Neural cell (in vitro differentiated cells): ENCODE results near the gene CAST. TPM values are rescaled to one million over a fixed set of nuclear protein-coding genes. Genes with fewer than 3 reads are reported as not detected.

Experiments used
- H2AFZ ChIP-seq: fragments of 200-600, 300-800 bp; sonication (generic), shearing (Covaris generic); 2 replicates; pipeline ENCODE4 v1.6.0; 2014; ENCODE audit warnings: low read depth, mild to moderate bottlenecking, antibody characterized with exemption, low read length, moderate library complexity
- H3F3A ChIP-seq: fragments of 200-600 bp; shearing (Covaris generic); 2 replicates; pipeline ENCODE4 v1.6.1; 2016; ENCODE audit warnings: mild to moderate bottlenecking, moderate library complexity, mixed read lengths, antibody characterized with exemption, low read length; ENCODE audit not compliant: insufficient read depth, poor library complexity, severe bottlenecking
- H3K27ac ChIP-seq: fragments of 200-600, 300-800 bp; sonication (generic), shearing (Covaris generic); 2 replicates; pipeline ENCODE4 v1.5.1; 2014; ENCODE audit warnings: mild to moderate bottlenecking, low read length, moderate library complexity
- H3K27me3 ChIP-seq: fragments of 300-800, 200-600 bp; sonication (generic), shearing (Covaris generic); 2 replicates; pipeline ENCODE4 v1.6.0; 2014; ENCODE audit warnings: mild to moderate bottlenecking, low read depth, low read length, moderate library complexity; ENCODE audit not compliant: insufficient read depth
- H3K36me3 ChIP-seq: fragments of 300-800, 200-600 bp; sonication (generic), shearing (Covaris generic); 2 replicates; pipeline ENCODE4 v1.5.1; 2014; ENCODE audit warnings: mild to moderate bottlenecking, antibody characterized with exemption, low read length, moderate library complexity; ENCODE audit not compliant: insufficient read depth
- H3K4me2 ChIP-seq: fragments of 300-800, 200-600 bp; sonication (generic), shearing (Covaris generic); 2 replicates; pipeline ENCODE4 v1.6.0; 2014; ENCODE audit warnings: mild to moderate bottlenecking, low read length
- H3K4me3 ChIP-seq: fragments of 300-800, 200-600 bp; sonication (generic), shearing (Covaris generic); 2 replicates; pipeline ENCODE4 v1.5.1; 2014; ENCODE audit warnings: mild to moderate bottlenecking, low read length, moderate library complexity
- H3K79me2 ChIP-seq: fragments of 200-600 bp; shearing (Covaris generic); replicated peaks from 2 replicates; pipeline ENCODE4 v1.6.0; 2014; ENCODE audit warnings: mild to moderate bottlenecking, low read length, moderate library complexity; ENCODE audit not compliant: insufficient read depth
- H3K9ac ChIP-seq: fragments of 300-800, 200-600 bp; sonication (generic), shearing (Covaris generic); 2 replicates; pipeline ENCODE4 v1.6.1; 2016; ENCODE audit warnings: mild to moderate bottlenecking, low read length, mixed read lengths
- H3K9me2 ChIP-seq: fragments of 200-600 bp; shearing (Covaris generic); 2 replicates; pipeline ENCODE4 v1.6.1; 2016; ENCODE audit warnings: mild to moderate bottlenecking, low read length, mixed read lengths; ENCODE audit not compliant: insufficient read depth
- H3K9me3 ChIP-seq: fragments of 200-600, 300-800 bp; sonication (generic), shearing (Covaris generic); 2 replicates; pipeline ENCODE4 v1.6.1; 2016; ENCODE audit warnings: mild to moderate bottlenecking, mixed run types, low read length, moderate library complexity, mixed read lengths
- H4K20me1 ChIP-seq: fragments of 200-600 bp; shearing (Covaris generic); 2 replicates; pipeline ENCODE4 v1.6.1; 2016; ENCODE audit warnings: mild to moderate bottlenecking, mixed run types; ENCODE audit not compliant: insufficient read depth
- CTCF ChIP-seq: fragments of 450-650 bp; IDR thresholded peaks from 2 replicates; pipeline ENCODE4 v1.5.1; 2014; ENCODE audit warnings: antibody characterized with exemption, mild to moderate bottlenecking, moderate library complexity; ENCODE audit not compliant: poor library complexity, severe bottlenecking
- EP300 ChIP-seq: fragments of 450-650 bp; conservative IDR thresholded peaks from 2 replicates; pipeline ENCODE4 v1.6.1; 2014; ENCODE audit warnings: antibody characterized with exemption, mild to moderate bottlenecking, moderate library complexity; ENCODE audit not compliant: poor library complexity, severe bottlenecking
- EZH2 ChIP-seq: fragments of 200-600, 300-800 bp; shearing (Covaris generic), sonication (generic); IDR thresholded peaks from 2 replicates; pipeline ENCODE4 v1.6.1; 2014; ENCODE audit warnings: antibody characterized with exemption, low read length, borderline replicate concordance, mild to moderate bottlenecking; ENCODE audit not compliant: insufficient read depth, poor library complexity, severe bottlenecking
- MXI1 ChIP-seq: fragments of 450-650 bp; conservative IDR thresholded peaks from 2 replicates; pipeline ENCODE4 v1.6.1; 2014; ENCODE audit warnings: antibody characterized with exemption, mild to moderate bottlenecking; ENCODE audit not compliant: poor library complexity, severe bottlenecking
- POLR2AphosphoS5 ChIP-seq: IDR thresholded peaks from 2 replicates; pipeline ENCODE4 v1.6.1; 2012
- RAD21 ChIP-seq: fragments of 450-650 bp; conservative IDR thresholded peaks from 2 replicates; pipeline ENCODE4 v1.6.1; 2014; ENCODE audit warnings: antibody characterized with exemption, mild to moderate bottlenecking, moderate library complexity
- REST ChIP-seq: IDR thresholded peaks from 2 replicates; pipeline ENCODE4 v1.6.1; 2012; ENCODE audit warnings: borderline replicate concordance
- SMC3 ChIP-seq: fragments of 450-650 bp; conservative IDR thresholded peaks from 2 replicates; pipeline ENCODE4 v1.6.1; 2014; ENCODE audit warnings: antibody characterized with exemption, mild to moderate bottlenecking, moderate library complexity; ENCODE audit not compliant: poor library complexity
- TAF1 ChIP-seq: IDR thresholded peaks from 2 replicates; pipeline ENCODE4 v1.6.1; 2012; ENCODE audit warnings: low read depth
- polyA plus RNA-seq: library from polyadenylated mRNA; depleted of rRNA; stranded (reverse); fragments of >200 nt; gene quantifications from 2 replicates; pipeline ENCODE4 v1.2.3, GENCODE V29; 2014

CAST gene
- polyA plus RNA-seq, 1 donor from 2014 or later = 8.4 TPM

GRCh38 chr5:96706433-96707111 is 44.4 kb downstream of the CAST start:
- Histone ChIP-seq H3K4me2 (no peak overlapping the region), H2AFZ (no peak overlapping the region), H3K9me3 (no peaks in the 10 kb centered on the region), H3K9ac (no peak overlapping the region), H3K27ac (no peak overlapping the region), H3K36me3 (no peaks in the 10 kb centered on the region), H3F3A (no peaks in the 10 kb centered on the region), H3K4me3 (no peak overlapping the region), H3K79me2 (no peaks in the 10 kb centered on the region), H3K9me2 (no peaks in the 10 kb centered on the region), H4K20me1 (no peaks in the 10 kb centered on the region), H3K27me3 (no peaks in the 10 kb centered on the region)
- TF ChIP-seq SMC3 (no peak), POLR2AphosphoS5 (no peak), RAD21 (no peak), EZH2 (no peak), EP300 (no peak), TAF1 (no peak), MXI1 (no peak), CTCF (no peak), REST (no peak)

GRCh38 chr5:96708600-96708999 is 46.4 kb downstream of the CAST start:
- TF ChIP-seq RAD21 (no peak), SMC3 (no peak), REST (no peak), POLR2AphosphoS5 (no peak), MXI1 (no peak), TAF1 (no peak), EP300 (no peak), CTCF (no peak), EZH2 (no peak)
- no peaks in the 10 kb centered on the region for H4K20me1 ChIP-seq
- no peaks in the 10 kb centered on the region for H3K36me3 ChIP-seq
- H3K9me2 ChIP-seq = no peaks in the 10 kb centered on the region
- no peaks in the 10 kb centered on the region for H3F3A ChIP-seq
- H3K9me3 ChIP-seq = no peaks in the 10 kb centered on the region
- no peak overlapping the region for H3K4me3 ChIP-seq
- no peaks in the 10 kb centered on the region for H3K79me2 ChIP-seq
- no peaks in the 10 kb centered on the region for H3K27me3 ChIP-seq
- no peak overlapping the region for H3K9ac ChIP-seq
- H2AFZ ChIP-seq = no peak overlapping the region
- H3K27ac ChIP-seq = no peak overlapping the region
- no peak overlapping the region for H3K4me2 ChIP-seq
